ENCODE data around the gene GAB2.
A peak's percentile ranks its signal among the peaks of the same experiment; 100 is the strongest.
"Not testable (repeated sequence)": the region's sequence is repeated elsewhere in the genome, so short reads cannot be mapped to it uniquely, and the experiment has no call there.

Gene GAB2

GRCh38 chr11:78181185-78181584 is 236.4 kb downstream of the GAB2 start:
- DNase-seq (ENCODE audit: low spot score) = no peak

- DNase-seq (ENCODE audit: low spot score) = no peak
Measured at GRCh38 chr11:78180751-78181150, 236.9 kb downstream of the GAB2 start.

- peak; percentile 40 for DNase-seq (ENCODE audit: low spot score)
Measured at GRCh38 chr11:78179459-78180071, 238.1 kb downstream of the GAB2 start.

- DNase-seq (ENCODE audit: low spot score) = no peak
Measured at GRCh38 chr11:78177216-78177615, 240.4 kb downstream of the GAB2 start.

GRCh38 chr11:78176605-78177141 is 240.9 kb downstream of the GAB2 start:
- DNase-seq (ENCODE audit: low spot score) = no peak

GRCh38 chr11:78175862-78176261 is 241.8 kb downstream of the GAB2 start:
- not testable (repeated sequence) for DNase-seq (ENCODE audit: low spot score)

- DNase-seq (ENCODE audit: low spot score) = no peak
Measured at GRCh38 chr11:78171951-78172350, 245.7 kb downstream of the GAB2 start.

- no peak for DNase-seq (ENCODE audit: low spot score)
Measured at GRCh38 chr11:78170874-78171549, 246.6 kb downstream of the GAB2 start.

- DNase-seq (ENCODE audit: low spot score) = no peak
Measured at GRCh38 chr11:78170413-78170812, 247.2 kb downstream of the GAB2 start.

GRCh38 chr11:78168539-78169477 is 248.8 kb downstream of the GAB2 start:
- no peak for DNase-seq (ENCODE audit: low spot score)

GRCh38 chr11:78166855-78167469 is 250.7 kb downstream of the GAB2 start:
- no peak for DNase-seq (ENCODE audit: low spot score)

Measured in SW480 (cell line).